NOMO-1 treated with DMSO at 0.1 percent for 48 hours (cell line): Measurements from ENCODE around the gene TM4SF5.
A peak's percentile ranks its signal among the peaks of the same experiment; 100 is the strongest.

Source experiments
- DNase-seq: peaks from one replicate; lab custom pipeline; 2025; ENCODE audit not compliant: unreplicated experiment; lab: John Stamatoyannopoulos, UW

Gene TM4SF5, protein sequence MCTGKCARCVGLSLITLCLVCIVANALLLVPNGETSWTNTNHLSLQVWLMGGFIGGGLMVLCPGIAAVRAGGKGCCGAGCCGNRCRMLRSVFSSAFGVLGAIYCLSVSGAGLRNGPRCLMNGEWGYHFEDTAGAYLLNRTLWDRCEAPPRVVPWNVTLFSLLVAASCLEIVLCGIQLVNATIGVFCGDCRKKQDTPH

DNA sequence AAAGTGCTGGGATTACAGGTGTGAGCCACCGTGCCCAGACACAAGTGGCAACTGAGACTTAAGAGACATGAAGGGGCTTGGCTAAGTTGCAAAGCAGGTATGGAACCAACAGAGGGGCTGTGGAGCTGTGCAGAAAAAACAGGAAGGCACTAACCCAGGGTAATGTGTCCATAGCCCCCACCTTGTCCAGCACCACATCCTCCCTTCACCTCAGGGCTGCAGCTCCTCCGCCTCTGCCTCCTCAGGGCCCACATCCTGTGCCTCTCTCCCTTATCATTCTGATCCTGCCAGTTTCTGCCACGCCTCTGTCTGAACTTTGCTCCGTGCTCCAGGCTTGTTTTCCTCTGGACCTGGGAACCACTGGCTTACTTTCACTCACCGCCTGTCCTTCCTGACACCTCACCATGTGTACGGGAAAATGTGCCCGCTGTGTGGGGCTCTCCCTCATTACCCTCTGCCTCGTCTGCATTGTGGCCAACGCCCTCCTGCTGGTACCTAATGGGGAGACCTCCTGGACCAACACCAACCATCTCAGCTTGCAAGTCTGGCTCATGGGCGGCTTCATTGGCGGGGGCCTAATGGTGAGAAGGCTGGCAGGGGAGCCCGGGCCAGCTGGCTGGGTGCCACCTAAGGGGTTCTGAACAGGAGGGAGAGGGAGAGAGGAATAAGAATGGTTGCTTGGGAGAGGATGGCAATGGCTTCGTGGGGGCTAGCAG is at the start of gene TM4SF5:
TM4SF5 (plus strand) TSS at position 368 of the 716 bp plus-strand sequence; CDS start at position 405, 37 bp downstream.
- DNase-seq = no peak

DNA sequence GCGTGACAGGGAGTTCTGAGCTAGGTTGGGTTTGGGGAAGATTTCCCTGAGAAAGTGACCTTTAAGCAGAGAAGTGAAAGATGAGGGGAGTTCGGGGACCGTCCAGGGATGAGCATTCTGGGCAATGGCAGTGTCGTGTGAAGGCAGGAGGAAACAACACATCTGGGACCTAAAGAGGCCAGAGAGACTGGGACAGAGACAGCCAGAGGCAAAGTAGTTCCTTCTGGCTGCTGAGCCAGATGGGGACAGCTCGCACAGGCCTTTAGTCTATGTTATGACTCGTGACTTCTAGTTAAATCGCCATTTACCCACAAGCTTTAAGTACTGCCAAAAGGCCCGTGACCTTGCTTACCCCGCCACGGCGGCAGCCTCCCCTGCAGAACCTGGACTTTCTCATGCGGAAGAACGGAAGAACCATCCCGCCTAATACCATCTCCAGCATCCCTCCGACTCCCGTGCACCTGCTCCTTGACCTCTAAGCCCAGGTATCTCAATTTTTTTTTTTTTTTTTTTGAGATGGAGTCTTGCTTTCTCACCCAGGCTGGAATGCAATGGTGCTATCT is 48.9 kb upstream of the TM4SF5 start:
- no peak for DNase-seq

- no peak for DNase-seq
These were observed 47.0 kb upstream of the TM4SF5 start for GRCh38 chr17:4724650-4725049.

DNA sequence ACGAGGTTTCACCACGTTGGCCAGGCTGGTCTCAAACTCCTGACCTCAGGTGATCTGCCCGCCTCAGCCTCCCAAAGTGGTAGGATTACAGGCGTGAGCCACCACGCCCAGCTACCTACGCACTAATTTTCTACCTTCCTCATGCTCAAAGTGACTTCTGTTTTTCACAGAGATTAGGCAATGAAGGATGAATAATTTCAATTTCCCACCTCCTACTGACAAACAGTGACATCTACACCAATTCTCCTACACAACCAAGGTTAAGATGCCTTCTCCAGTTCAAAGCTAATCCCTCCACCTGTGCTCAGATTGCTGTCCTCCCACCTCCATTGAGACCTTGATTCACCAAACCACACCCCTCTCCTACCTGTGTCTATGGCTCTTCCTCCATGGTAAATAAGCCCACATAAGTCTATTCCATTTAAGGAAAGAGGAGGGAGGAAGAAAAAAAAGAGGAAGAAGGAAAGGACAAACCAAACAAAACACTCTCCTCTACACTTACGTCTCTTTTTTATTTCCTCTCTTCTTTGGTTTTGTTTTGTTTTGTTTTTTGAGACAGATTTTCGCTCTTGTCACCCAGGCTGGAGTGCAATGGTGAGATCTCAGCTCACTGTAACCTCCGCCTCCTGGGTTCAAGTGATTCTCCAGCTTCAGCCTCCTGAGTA is 45.9 kb upstream of the TM4SF5 start:
- DNase-seq = peak; percentile 78

DNA sequence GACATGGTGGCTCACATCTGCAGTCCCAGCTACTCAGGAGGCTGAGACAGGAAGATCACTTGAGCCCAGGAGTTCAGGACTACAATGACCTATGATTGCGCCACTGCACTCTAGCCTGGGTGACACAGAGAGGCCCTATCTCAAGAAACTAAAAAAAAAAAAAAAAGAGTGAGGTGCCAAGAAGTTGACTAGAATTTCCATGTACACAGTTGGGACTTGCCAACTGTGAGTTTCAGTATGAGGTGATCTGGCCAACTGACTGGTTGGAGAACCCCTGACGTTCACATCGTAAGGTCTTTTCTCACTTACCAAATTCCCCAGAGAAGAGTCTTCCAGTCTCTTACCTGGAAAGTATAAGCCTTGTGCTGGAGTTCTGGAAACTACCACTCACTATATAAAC is 43.6 kb upstream of the TM4SF5 start:
- peak; percentile 26 for DNase-seq

GRCh38 chr17:4733073-4733531 is 38.6 kb upstream of the TM4SF5 start:
- DNase-seq = peak; percentile 95

DNA sequence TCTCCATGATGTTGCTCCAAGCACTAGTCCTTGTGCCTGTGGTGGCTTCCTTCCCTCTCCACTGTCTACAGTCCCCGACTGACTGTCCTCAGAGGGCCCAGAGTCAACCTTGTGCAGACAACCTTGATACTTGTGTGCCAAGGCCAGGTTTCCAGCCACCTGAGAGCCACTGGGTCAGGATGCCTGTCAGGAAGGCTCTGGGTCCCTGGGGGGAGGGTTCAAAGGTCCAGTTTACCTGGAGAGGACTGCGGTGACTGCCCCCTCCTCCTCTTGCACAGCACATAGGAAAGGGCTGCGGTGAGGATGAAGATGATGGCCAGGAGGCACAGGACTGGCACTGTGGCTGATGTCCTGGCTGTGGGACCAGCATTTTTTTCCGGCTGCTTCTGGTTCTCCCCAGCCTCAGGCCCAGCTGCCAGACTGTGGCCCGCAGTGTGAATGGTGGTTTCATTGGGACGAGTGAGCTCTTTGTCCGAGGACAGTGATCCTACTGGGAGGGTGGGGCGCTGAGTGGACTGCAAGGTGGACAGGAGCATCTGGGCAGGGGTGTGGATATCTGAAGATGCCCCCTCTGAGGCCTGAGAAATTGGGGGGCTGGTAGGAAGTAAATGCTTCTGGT is 36.7 kb upstream of the TM4SF5 start:
- DNase-seq = no peak

DNA sequence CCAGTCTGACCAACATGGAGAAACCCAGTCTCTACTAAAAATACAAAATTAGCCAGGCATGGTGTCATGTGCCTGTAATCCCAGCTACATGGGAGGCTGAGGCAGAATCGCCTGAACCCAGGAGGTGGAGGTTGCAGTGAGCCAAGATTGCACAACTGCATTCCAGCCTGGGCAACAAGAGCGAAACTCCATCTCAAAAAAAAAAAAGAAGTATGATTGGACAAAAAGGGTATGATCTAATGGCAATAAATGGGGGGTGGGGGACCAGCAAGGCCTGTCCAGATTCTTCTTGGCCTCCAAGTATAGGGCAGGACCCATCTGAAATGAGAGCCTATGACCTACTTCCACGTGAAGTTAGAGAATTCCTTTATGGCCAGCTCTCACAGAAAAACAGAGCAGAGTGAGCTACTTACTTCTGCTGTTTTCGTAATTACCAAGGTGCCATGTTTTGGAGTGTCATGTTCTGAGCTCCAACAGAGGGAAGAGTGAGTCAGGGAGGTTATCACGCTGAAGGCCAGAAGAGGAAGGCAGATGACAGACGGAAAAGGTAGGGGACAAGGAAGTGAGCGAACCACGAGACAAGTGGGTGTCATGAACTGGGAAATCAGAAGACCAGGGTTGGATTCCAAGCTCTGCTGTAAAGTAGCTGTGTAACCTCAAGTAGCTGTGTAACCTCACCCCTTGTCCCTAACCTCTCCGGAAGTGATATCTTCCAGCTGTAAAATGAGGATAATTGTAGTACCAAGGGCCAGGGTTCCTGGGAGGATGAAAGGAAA is 35.6 kb upstream of the TM4SF5 start:
- DNase-seq = peak; percentile 88

- DNase-seq = no peak
These were observed 33.3 kb upstream of the TM4SF5 start for GRCh38 chr17:4738136-4739121.

DNA sequence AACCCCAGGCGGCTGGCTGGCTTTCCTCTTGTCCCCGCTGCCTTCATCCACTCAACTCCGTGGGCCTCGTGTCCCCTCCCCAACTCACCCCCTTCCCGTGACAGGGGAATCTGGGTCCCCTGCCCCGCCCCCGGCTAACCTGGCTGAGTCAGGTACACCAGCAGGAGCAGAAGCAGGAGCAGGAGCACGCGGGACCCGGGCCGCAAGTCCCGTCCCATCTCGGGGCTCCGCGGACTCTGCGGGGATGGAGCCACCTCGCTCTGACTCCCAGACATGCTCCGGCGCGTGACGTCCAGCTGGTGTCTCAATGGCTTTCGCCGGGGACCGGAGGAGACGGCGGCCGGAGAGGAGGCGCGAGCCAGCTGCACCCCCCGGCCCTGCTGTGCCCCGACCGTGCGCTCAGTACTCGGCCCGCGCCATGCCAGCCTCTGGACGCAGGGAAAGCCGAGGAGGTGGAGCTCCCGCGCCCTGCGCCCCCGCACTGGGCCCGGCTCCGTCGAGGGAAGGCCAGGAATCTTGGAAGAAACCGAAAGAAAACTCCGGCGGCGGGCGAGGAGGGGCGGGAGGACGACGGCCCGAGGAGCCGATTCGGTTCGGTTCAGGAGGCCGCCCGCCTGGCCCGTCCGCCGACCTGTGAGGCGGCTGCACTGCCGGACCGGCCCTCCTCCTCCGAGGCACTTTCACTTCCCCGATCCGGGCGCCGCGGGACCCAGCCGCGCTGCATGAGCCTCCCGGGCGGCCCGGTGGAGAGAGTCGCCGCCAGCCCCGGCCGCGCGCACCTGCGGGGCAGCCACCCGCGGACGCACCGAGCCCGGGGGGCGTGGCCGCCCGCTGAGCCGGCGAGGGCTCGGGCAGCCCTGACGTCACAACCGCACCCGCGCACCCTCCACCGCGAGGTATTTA is 32.3 kb upstream of the TM4SF5 start, which contains the start of the genes CXCL16 and ZMYND15:
CXCL16 (minus strand) TSS at position 807 of the 903 bp plus-strand sequence; CDS start at position 218, 589 bp downstream.
ZMYND15 (plus strand) TSS at position 712 of the 903 bp plus-strand sequence. CDS start 716 bp downstream, outside the sequence.
- DNase-seq = peak; percentile 41

DNA sequence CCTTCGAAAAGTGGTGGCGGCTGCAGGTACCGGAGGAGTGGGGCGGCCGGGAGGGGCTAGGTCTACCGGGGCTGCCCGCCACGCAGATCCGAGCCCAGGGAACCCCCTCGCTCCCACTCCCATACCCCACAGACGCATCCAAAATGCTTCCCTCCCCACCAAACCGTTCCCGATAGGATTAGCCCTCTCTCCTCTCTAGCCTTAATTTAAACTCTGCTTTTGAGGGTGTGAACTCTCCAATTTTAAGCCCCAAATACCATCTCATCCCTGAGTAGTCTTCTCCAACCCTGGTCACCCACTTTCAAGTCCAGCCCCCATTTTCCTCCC is 31.7 kb upstream of the TM4SF5 start:
- no peak for DNase-seq

GRCh38 chr17:4740584-4740983 is 31.1 kb upstream of the TM4SF5 start:
- DNase-seq = no peak

DNA sequence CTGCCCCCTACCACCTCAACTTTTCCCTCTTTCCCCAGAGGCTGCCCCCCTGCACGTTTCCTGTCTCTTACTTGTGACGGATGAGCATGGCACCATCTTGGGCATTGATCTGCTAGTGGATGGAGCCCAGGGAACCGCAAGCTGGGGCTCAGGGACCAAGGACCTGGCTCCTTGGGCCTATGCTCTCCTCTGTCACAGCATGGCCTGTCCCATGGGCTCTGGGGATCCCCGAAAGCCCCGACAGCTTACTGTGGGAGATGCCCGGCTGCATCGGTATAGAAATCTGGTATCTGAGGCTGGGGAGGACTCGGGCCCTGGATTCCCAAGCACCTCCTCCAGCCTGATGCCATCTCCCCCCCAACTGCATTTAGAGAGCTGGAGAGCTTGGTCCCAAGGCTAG is 30.1 kb upstream of the TM4SF5 start:
- DNase-seq = no peak

DNA sequence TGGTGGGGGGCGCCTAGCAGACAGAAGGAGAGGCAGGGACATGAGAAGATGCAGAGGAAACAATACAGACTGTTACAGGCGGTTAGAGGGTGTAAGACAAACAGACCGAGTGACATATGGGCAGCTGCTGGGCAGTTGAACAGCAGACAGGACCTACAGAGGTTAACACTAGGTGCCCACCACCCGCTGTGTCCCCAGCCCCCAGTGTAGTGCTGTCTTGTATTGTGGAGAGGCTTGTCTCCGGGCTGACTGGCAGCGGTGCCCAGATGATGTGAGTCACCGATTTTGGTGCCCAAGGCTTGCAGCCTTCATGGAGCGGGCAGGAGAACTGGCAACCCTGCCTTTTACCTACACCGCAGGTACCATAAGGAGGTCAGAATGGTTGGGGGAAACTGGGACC is 29.6 kb upstream of the TM4SF5 start:
- no peak for DNase-seq

GRCh38 chr17:4742629-4743028 is 29.1 kb upstream of the TM4SF5 start:
- no peak for DNase-seq

DNA sequence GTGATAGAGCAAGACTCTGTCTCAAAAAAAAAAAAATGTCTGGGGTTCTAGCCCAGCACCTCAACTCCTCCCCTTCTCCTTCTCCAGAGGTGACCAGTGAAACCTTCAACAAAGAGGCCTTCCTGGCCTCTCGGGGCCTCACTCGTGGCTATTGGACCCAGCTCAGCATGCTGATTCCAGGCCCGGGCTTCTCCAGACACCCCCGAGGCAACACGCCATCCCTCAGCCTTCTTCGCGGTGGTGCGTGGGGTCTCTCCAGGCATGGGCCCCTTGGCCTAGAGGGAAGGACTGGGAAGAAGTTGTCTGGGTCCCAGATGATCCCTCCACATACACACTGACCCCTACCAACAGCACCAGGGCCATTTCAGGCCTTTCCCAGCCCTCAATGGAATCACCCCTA is 28.5 kb upstream of the TM4SF5 start:
- DNase-seq = no peak

DNA sequence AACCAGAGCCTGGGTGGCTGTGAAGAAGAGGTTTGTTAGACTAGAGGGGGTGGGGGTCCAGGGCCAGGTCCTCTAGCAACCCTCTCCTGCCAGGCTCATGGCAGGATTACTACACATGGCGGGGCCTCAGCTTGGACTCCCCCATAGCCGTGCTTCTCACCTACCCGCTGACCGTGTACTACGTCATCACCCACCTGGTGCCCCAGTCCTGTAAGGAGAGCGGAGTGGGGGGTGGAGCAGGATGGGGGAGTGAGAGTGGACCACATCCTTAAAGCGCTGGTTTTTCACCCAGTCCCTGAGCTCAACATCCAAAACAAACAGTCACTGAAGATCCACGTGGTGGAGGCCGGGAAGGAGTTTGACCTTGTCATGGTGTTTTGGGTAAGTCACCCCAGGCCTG is 27.8 kb upstream of the TM4SF5 start:
- no peak for DNase-seq
